ENCODE measurements around the gene WWOX. TPM values are rescaled to one million over a fixed set of nuclear protein-coding genes. Genes with fewer than 3 reads are reported as not detected.

The WWOX gene
- total RNA-seq, 1 donor from 2014 or later: 11.2 TPM

- no peak for ATAC-seq
These were observed 264.5 kb downstream of the WWOX start for GRCh38 chr16:78363843-78364555.

GRCh38 chr16:78364556-78364880 is 265.1 kb downstream of the WWOX start:
- no peak for ATAC-seq

GRCh38 chr16:78365366-78365765 is 265.9 kb downstream of the WWOX start:
- ATAC-seq: no peak

DNA sequence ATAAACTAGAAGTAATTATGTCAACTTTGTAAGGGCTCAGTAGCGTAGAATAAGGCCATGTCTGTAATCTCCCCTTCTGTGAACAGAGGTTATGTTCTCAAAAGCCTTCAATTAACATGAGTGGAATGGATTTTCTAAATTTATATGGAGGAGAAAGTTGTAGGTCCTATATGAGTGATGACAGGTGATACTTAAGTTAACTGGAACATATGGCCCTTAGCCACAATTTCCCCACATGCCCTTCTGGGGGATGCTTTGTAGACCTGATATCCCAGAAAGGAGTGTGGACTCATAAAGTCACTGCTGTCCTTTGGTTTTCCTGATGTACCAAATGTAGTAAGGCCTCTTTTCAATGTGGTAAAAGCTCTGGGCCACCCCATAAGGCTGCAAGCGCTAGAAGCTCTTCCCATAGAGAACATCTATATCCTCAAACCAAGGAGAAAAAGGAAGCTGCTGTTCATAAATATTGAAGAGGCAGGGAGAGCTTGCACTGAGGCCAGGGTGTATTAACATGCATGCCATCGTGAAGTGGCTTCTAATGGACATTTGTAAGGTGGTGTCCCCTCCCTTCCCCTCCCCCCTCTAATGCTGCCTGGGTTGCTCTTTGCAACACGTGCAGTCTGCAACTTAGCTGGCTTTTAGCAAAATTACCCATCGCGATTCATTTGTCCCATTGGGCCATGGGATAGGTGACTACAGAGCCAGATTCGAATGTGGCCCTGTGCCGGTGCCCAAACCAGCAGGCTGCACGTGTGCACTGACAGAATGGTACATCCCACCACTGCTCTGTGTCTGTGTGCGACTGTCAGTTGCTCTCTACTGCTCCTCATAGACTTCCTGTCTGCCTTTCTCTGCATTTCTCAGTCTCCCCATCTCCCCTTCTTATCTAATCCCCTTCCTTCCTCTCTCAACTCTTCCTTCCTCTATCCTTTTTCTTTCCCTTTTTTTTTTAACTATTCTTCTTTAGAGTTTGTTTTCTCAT is 269.0 kb downstream of the WWOX start:
- no peak for ATAC-seq

GRCh38 chr16:78372277-78372676 is 272.8 kb downstream of the WWOX start:
- ATAC-seq: no peak

- no peak for ATAC-seq
These were observed 275.7 kb downstream of the WWOX start for GRCh38 chr16:78375055-78375679.

DNA sequence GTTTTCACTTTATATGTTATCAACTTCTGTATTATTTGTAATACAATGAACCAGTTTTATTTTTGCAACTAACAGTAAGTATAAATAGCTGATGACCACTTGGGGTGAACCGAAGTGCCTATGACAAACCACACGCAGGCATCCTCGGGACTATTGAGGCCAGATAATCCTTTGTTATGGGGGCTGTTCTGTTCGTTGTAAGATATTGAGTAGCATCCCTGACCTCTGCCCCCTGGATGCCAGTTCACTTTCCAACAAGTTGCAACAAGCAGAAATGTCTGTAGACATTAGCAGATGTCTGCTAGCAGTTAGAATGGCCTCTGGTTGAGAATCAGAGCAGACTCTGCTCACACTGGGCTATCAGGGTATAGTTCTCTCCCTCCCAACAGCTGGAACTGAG is 277.0 kb downstream of the WWOX start:
- no peak for ATAC-seq

DNA sequence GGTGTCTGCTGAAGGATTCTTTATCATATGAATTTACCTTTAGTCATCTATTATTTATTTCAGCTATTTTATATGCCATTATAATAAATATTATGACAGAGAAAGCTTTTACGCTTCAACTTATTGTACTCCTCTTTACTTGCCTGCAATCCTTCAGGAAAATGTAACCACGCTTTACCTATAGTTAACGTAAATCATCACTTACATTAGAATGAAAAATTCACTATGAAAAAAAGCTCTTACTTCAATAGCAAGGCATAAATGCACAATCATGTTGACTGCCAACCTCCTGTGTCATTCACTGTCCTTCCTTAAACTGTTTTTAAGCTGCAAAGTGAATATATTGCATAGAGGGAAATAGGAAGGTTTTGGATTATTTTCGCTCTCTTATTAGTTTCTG is 277.9 kb downstream of the WWOX start:
- no peak for ATAC-seq

GRCh38 chr16:78381060-78381459 is 281.6 kb downstream of the WWOX start:
- ATAC-seq: no peak

- ATAC-seq: no peak
These were observed 283.7 kb downstream of the WWOX start for GRCh38 chr16:78383118-78383517.

GRCh38 chr16:78385086-78385805 is 285.8 kb downstream of the WWOX start:
- no peak for ATAC-seq

GRCh38 chr16:78386557-78387324 is 287.3 kb downstream of the WWOX start:
- no peak for ATAC-seq

GRCh38 chr16:78389009-78389498 is 289.6 kb downstream of the WWOX start:
- ATAC-seq: no peak

DNA sequence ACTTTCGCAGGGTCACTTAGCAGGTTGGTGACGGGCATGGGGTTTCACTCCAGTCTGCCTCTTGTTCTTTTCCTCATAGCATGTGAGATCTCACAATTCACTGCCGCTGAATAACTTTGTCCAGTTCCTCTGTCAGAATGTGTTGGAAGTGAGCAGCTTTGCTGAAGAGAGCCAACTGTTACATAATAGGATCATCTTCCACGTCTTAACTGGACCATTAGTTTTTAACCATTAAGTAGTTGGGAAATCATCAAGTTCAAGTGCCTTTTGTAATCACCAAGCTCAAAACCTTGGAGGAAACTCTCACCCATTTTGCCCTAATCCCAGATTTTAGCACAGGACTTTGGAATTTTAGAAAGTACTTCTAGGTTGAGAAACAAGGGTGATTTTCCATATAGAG is 290.6 kb downstream of the WWOX start:
- no peak for ATAC-seq

- no peak for ATAC-seq
These were observed 291.3 kb downstream of the WWOX start for GRCh38 chr16:78390508-78391324.

DNA sequence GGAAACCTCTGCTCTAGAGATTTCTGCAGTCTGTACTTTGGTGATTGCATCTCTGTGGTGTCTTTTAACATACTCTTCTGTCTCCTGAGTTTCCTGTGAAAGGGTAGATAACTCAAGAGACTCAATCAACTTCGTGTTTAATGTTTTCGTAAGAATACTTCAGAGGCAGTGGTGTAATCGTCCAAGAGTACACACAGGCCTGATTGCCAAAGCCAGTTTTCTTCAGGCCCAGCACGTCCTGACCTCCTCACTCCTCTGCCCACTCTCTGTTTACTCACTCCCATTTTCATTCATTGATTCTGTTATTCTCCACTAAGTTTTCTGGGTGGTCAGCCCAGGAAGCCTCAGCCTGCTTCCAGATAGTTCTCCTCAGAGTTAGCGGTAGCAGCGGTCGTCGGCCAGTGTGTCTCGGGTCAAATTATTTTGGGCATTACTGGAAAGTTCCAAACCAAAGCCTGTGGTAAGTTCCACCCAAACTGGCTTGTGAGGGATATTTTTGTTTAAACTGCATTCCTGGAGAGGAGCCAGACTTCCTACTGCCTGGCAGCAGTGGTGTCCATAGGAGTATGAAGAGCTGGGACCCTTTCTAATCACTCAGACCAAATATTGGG is 293.2 kb downstream of the WWOX start:
- no peak for ATAC-seq

DNA sequence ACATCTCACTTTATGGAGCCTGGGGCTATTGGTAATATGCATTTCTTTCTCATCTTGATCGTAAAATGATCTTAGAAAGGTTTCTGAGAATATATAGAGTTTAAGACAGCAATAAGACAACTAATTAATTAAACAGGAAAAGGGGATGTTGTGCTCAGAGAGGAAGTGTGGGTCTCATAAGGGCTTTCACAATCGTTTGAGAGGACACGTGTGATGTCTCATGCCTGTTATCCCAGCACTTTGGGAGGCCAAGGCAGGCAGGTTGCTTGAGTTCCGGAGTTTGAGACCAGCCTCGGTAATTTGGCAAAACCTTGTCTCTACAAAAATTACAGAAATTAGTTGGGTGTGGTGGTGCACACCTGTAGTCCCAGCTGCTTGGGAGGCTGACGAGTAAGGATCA is 295.6 kb downstream of the WWOX start:
- ATAC-seq: no peak

- ATAC-seq: no peak
These were observed 296.6 kb downstream of the WWOX start for GRCh38 chr16:78396046-78396445.

- ATAC-seq: no peak
These were observed 297.2 kb downstream of the WWOX start for GRCh38 chr16:78396673-78397072.

GRCh38 chr16:78399384-78399783 is 299.9 kb downstream of the WWOX start:
- ATAC-seq: no peak
